Stimulated activated CD8-positive, alpha-beta memory T cell treated with anti-CD3 and anti-CD28 coated beads, Interleukin-15, amount 100 ng/mL, for 48 hours (primary cell): Measurements from ENCODE around the gene INTS11.

Source experiments
- DNase-seq, 2 donors: peaks; one replicate each; pipeline ENCODE4 v3.0.0-alpha.2; 2020; ENCODE audit warnings: low read depth in 2 of 2

INTS11 gene

DNA sequence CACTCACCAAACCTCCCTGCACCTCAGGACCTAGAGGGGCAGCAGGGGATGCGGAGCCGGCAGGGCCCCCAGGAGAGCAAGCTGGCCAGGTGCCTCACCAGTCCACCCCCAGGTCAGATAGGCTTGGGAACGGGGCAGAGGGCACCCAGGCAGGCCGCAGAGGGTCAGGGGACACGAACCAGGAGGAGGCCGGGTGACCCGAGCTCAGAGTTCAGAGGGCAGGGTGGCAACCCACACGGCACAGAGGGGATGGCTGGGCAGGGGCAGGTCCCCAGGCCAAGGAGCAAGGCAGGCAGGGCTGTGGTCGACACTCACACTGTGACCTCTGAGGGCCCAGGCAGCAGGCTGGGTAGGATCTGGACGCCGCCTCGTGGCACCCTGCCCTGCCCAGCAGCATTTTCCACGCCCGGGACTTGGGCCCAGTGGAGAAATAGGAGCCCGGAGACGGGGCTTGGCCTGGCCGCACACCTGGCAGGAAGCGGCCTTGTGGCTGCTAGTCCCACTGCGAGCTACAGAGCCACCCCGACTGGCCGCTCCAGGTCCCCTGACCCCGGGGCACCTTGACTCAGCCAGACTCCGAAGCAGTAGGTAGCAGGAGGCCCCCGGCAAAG is 19.5 kb upstream of the INTS11 start:
- no peak for DNase-seq

DNA sequence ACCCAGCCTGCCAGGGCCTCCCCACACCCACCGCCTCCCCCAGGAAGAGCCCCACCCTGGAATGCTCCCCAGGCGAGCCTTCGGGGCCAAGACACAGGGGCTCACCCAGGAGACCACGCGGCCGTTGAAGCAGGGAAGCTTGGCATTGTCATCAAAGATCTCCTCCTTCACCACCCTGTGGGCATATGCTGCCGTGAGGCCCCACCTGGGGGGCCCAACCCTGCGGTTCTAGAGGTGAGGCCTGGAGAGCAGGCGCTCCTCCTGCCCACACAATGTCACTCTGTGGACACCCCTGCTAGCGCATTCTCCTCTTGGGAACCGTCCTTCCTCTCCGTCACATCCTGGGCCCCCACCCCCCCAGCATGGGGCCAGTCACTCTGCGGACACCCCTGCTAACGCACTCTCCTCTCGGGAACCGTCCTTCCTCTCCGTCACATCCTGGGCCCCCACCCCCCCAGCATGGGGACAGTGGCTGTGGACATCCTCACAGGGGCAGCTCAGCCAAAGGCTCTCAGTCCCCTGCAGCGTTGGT is 18.2 kb upstream of the INTS11 start:
- DNase-seq = no peak

DNA sequence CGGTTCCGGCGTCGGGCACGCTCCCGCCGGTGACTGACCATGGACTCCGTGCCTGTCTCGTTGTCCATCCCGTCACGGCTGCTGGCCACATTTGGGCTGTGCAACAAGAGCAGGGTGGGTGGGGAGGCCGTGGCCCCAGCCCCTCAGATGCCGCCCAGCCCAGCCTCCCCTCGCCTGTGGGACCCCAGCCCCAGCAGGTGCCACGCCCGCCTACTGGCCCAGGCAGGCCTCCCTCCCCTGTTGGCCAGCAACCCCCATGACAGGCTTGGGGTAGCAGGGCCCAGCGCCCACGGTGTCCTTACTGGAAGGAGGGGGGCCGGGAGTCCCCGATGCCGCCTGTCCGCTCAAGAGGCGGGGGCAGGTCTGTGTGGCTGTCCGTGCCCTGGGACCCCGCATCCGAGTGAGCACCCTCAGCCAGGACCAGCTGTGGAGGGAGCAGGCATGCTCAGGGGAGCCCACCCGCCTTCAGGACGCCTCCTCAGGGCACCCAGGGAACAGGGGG is 17.7 kb upstream of the INTS11 start:
- no peak for DNase-seq

DNA sequence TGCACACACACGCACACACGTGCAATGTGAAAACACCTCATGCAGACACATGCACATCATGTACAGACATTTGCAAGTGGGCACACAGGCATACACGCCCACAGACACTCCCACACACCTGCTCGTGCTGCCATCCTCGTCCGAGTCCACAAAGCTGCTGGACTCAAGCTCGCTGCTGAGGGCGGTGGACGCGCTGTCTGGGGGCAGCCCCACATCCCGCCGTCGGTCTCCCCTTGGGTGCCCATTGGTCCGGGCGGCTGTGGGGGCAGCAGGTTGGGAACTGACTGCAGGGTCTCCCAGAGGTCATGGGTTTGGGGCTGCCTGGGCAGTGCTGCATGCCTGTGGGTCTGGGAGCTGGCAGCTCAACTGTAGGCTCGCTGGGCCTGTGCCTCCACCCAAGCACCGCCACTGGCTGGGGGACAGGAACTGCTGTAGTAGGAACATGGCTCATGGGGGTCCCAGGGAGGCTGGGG is 17.1 kb upstream of the INTS11 start:
- DNase-seq = no peak

DNA sequence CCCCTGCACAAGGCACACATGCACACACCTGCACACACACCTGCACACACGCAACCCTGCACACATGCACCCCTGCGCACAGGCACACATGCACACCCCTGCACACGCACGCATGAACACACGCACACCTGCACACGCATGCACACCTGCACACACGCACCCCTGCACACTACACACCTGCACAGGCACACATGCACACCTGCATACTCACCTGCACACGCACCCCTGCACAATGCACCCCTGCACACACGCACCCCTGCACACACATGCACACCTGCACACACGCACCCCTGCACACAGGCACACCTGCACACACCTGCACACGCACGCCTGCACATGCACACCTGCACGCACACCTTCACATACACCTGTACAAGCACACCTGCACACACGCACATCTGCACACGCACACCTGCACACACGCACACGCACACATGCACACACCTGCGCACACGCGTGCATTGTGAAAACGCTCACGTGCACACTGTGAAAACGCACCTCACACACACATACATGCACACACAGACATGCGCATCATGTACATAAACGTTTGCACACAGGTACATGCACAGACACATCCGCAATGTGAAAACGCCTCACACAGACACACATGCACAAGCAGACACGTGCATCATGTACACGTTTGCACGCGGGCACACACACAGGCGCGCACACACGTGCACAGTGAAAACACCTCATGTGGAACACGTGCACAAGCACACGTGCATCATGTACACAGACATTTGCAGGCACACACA is 16.5 kb upstream of the INTS11 start:
- DNase-seq = no peak

DNA sequence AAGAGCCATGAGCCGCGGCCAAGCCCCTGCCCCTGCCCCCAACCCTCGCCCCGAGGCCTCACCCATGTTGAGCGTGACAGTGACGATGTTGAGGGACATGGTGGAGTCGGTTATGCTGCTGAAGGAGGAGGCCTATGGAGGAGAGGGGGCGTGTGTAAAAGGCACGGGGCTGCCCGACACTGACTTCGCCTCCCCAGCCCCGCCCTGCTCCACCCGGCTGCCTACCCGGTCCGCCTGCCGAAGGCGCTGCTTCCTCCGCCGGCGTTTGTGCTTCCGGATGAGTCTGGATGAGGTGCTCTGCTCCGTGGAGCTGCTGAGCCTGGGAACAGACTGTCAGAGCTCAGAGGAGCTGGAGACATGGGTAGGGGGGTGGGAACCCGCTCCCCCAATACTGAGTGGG is 15.7 kb upstream of the INTS11 start:
- no peak for DNase-seq

DNA sequence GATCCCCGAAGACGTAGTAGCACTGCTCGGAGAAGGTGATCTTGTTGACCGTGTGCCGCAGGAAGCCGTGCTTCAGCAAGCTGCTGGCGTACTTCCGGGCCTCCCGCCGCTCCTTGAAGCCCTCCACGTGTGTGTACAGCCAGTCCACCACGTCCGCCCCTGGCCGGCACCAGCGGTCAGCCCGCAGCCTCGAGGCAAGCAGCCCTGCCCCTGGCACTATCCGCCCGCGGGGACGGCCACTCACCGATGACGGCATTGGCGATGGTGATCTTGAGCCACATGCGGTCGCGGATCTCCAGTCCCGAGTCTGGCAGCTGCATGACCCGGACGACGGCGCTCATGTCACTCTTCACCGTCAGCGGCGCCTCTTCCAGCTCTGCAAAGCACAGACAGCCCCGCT is 13.8 kb upstream of the INTS11 start:
- DNase-seq = no peak

DNA sequence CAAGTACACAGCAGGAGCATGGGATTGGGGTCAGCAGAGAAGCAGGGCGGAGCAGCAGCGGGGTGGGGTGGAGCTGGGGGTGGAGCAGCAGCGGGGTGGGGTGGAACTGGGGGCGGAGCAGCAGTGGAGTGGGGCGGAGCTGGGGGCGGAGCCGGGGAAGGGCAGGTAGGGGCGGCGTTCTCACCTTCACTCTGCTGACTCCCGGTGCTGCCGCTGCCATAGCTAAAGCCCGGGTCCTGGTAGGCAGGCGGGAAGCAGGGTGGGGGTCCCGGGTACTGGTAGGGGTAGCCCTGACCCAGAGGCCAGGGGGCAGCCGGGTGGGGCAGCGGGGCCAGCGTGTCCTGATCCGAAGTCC is 13.3 kb upstream of the INTS11 start:
- no peak for DNase-seq

DNA sequence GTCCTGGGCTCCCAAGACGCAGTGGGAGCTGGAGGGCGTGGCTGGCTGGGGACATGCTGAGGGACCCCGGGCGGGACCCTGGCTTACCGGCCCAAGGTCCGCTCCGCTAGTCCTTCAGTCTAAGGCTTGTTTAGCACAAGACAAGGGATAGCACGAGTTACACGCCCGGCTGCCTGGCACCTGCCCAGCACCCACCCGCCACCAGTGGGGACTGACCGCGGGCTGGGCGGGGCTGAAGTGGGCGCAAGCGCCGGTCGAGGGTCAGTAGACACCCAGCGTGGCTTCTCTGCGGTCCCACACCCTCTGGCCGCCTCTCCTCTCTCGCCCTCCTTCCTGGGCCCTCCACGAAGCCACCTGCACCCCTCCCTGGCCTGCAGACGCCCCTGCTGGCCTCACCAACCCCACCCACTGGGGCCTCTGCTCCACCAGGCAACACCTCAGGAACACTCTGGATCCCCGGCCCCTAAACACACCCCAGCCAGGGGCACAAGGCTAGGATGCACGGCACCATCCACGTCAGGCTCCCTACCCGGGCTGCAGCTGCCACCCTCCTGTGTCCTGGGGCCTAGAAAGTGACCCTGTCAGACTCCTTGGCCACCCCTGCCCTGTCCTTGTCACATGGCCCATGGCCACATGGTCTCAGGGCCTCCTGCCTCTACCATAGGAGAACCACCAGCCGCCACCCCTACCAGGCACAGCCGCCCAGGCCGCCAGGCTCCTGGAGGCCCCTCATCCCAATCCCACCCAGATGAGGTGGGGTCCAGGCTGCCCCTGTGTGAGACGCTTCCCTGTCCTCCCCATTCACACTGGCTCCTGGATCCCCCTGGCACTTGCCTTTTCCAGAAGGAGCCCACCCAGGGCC is 12.7 kb upstream of the INTS11 start:
- DNase-seq = no peak

DNA sequence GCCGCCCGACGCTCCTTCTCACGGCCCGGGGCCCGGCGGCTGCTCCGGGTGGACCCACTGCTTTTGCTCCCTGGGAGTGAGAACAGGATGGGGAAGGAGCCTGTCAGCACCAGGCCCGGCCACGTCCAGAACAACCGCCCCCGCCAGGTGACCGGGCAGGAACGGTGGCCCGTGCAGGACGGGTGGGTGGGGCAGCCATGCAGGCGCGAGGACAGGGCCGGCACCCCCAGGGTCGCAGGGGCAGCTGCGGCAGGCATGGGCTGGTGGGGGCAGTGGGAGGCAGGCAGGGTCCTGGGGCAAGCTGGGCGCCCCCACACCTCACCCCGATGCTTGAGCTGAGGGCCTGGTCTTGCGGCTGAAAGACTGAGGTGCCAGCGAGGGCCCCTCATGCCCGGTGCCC is 12.0 kb upstream of the INTS11 start:
- no peak for DNase-seq

DNA sequence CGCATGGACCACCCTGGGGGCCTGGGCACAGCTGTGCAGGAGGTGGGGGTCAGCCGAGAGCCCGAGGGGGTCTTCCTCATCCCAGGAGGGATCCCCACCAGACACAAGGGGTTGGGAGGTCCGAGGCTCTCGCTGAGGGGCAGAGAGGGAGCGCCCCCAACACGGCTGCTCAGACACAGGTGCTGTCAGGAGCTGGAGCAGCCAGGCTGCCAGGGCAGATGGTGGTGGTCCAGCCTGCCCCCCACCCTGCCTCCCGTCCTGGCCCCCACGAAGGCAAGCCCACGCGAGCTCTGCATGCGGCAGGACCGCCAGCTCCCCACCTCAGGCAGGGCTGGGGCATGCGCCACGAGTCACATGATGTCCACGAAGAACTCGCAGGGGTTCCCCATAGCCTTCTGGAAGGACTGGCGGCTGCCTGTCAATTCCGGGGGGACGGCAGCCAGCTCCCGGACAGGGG is 11.4 kb upstream of the INTS11 start:
- no peak for DNase-seq

DNA sequence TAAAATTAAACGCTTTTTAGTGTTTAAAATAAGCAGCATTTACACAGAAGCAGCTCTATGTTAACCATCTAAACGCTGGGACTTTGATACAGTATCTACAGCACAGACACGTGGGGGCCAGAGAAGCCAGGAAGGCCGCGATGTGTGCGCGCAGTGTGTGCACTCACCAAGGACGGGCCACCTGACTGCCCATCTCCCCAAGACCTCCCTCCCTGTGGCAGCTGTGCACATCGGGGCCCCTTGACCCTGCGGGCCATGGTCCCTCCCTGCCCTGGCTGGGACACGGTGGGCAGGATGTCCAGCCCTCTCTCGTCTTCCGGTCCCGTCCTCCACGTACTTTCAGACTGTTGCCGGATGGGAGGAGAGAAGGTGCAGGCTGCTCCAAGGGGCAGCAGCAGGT is 10.8 kb upstream of the INTS11 start:
- DNase-seq = no peak

DNA sequence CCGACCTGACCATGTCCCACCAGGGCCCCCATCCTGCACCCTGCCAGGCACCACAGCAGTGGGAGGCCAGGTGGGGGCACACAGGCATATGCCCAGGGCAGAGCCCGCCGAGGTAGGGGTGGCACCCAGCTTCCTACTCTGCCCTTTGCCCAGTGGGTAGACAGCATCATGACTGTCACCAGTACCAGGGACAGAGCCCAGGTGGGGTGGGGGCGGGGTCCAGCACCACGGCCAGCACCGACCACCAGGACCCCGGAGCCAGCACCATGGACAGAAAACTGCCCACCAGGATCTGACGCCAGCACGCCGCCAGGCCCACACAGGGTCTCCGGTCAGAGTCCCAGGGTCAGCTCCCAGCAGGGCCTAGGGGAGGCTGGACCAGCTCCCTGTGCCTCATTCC is 10.4 kb upstream of the INTS11 start:
- DNase-seq = no peak

DNA sequence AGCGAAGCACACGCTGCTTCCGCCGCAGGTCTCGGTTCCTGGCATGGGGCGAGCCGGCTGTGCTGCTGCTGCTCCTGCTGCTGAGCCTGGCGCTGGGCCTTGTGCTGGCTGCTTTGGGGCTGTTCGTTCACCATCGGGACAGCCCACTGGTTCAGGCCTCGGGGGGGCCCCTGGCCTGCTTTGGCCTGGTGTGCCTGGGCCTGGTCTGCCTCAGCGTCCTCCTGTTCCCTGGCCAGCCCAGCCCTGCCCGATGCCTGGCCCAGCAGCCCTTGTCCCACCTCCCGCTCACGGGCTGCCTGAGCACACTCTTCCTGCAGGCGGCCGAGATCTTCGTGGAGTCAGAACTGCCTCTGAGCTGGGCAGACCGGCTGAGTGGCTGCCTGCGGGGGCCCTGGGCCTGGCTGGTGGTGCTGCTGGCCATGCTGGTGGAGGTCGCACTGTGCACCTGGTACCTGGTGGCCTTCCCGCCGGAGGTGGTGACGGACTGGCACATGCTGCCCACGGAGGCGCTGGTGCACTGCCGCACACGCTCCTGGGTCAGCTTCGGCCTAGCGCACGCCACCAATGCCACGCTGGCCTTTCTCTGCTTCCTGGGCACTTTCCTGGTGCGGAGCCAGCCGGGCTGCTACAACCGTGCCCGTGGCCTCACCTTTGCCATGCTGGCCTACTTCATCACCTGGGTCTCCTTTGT is 9.2 kb upstream of the INTS11 start:
- DNase-seq = no peak

DNA sequence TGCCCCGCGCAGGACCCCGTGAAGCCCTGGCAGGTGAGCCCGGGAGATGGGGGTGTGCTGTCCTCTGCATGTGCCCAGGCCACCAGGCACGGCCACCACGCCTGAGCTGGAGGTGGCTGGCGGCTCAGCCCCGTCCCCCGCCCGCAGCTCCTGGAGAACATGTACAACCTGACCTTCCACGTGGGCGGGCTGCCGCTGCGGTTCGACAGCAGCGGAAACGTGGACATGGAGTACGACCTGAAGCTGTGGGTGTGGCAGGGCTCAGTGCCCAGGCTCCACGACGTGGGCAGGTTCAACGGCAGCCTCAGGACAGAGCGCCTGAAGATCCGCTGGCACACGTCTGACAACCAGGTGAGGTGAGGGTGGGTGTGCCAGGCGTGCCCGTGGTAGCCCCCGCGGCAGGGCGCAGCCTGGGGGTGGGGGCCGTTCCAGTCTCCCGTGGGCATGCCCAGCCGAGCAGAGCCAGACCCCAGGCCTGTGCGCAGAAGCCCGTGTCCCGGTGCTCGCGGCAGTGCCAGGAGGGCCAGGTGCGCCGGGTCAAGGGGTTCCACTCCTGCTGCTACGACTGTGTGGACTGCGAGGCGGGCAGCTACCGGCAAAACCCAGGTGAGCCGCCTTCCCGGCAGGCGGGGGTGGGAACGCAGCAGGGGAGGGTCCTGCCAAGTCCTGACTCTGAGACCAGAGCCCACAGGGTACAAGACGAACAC is 8.5 kb upstream of the INTS11 start:
- DNase-seq = no peak

DNA sequence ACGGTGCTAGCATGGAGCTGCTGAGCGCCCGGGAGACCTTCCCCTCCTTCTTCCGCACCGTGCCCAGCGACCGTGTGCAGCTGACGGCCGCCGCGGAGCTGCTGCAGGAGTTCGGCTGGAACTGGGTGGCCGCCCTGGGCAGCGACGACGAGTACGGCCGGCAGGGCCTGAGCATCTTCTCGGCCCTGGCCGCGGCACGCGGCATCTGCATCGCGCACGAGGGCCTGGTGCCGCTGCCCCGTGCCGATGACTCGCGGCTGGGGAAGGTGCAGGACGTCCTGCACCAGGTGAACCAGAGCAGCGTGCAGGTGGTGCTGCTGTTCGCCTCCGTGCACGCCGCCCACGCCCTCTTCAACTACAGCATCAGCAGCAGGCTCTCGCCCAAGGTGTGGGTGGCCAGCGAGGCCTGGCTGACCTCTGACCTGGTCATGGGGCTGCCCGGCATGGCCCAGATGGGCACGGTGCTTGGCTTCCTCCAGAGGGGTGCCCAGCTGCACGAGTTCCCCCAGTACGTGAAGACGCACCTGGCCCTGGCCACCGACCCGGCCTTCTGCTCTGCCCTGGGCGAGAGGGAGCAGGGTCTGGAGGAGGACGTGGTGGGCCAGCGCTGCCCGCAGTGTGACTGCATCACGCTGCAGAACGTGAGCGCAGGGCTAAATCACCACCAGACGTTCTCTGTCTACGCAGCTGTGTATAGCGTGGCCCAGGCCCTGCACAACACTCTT is 7.7 kb upstream of the INTS11 start:
- DNase-seq = no peak

DNA sequence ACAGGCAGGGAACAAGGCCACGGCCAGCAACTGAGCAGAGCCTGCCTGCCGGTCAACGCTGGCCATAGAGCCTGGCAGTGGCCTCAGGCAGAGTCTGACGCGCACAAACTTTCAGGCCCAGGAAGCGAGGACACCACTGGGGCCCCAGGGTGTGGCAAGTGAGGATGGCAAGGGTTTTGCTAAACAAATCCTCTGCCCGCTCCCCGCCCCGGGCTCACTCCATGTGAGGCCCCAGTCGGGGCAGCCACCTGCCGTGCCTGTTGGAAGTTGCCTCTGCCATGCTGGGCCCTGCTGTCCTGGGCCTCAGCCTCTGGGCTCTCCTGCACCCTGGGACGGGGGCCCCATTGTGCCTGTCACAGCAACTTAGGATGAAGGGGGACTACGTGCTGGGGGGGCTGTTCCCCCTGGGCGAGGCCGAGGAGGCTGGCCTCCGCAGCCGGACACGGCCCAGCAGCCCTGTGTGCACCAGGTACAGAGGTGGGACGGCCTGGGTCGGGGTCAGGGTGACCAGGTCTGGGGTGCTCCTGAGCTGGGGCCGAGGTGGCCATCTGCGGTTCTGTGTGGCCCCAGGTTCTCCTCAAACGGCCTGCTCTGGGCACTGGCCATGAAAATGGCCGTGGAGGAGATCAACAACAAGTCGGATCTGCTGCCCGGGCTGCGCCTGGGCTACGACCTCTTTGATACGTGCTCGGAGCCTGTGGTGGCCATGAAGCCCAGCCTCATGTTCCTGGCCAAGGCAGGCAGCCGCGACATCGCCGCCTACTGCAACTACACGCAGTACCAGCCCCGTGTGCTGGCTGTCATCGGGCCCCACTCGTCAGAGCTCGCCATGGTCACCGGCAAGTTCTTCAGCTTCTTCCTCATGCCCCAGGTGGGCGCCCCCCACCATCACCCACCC is 6.9 kb upstream of the INTS11 start, which contains the start of gene TAS1R3:
Gene TAS1R3, plus strand, starts transcription at position 213 of the 898 bp plus-strand sequence. Its CDS starts 66 bp downstream, at position 279.
- DNase-seq = no peak

DNA sequence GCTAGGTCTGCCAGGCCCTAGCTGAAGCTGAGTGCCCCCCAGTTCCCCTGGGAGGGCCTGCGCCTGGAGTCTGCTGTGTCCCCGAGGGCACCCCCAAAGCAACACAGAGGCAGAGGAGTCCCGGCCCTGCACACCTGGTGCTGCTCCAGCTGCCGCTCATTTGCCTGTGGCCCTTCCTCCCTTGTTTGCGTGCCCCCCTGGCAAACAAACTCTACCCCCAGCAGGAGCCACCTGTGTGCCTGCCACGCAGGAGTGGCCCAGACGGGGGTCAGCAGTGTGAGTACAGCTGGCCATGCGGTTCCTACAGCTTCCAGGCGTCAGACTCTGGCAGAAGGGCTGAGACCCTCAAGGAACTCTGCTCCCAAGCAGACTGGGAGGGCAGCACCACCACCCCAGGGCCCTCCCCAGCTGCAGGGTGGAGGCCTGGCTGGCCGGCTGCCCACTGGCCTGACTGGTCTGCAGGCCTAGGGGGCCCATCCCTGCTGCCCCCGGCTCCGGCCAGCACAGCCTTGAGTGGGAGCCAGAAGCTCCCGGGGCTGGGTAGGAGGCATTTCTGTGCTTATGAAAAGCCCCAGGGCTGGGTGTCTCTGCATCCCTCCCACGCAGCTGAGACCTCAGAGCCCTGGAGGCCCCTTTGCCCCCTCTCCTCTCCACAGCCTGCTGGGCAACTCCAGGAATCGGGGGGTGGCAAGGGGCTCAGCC is 6.1 kb upstream of the INTS11 start:
- no peak for DNase-seq
